Measurements from ENCODE around the gene CASP8AP2. TPM values are rescaled to one million over a fixed set of nuclear protein-coding genes. Genes with fewer than 3 reads are reported as not detected.
"Not testable (repeated sequence)": the region's sequence is repeated elsewhere in the genome, so short reads cannot be mapped to it uniquely, and the experiment has no call there.

CASP8AP2 gene
- total RNA-seq, 1 donor from 2014 or later = 40.9 TPM

- intact Hi-C loops (cut with micrococcal nuclease) = loop anchor here (1.0 to 10.0 kb wide), 7 partner anchors 10 to 768 kb away; partner anchors contain the start of genes CASP8AP2, LYRM2, MAP3K7 and UBE2J1
These were observed 10.1 kb upstream of the CASP8AP2 start, which contains the start of gene MDN1 for GRCh38 chr6:89819336-89820130. Gene MDN1, minus strand, starts transcription at chr6:89819794. Its CDS starts 187 bp downstream, at chr6:89819607.

- intact Hi-C loops (cut with micrococcal nuclease) = loop anchor here (5.0 to 10.0 kb wide), 4 partner anchors 259 to 864 kb away; partner anchors contain the start of genes PNRC1, RNGTT and UBE2J1
These were observed 3.6 kb upstream of the CASP8AP2 start for GRCh38 chr6:89826029-89826528.

GRCh38 chr6:89828475-89828987 is 1.1 kb upstream of the CASP8AP2 start:
- intact Hi-C loops (cut with micrococcal nuclease) = loop anchor here (2.0 to 10.0 kb wide), 6 partner anchors 32 to 866 kb away; partner anchors contain the start of genes PNRC1, RNGTT and UBE2J1

GRCh38 chr6:89828988-89829471 is 650 bp upstream of the CASP8AP2 start:
- intact Hi-C loops (cut with micrococcal nuclease) = loop anchor here (1.0 to 10.0 kb wide), 12 partner anchors 10 to 867 kb away; partner anchors contain the start of genes BACH2, LYRM2, MAP3K7 and MDN1

- intact Hi-C loops (cut with micrococcal nuclease) = no loop called here
These were observed 610 bp downstream of the CASP8AP2 start for GRCh38 chr6:89830170-89830809.

- intact Hi-C loops (cut with micrococcal nuclease) = loop anchor here (2.0 kb wide), 1 partner anchor 16 kb away; the partner anchor contains the start of gene MDN1
These were observed 5.5 kb downstream of the CASP8AP2 start for GRCh38 chr6:89834884-89835792.

GRCh38 chr6:89836639-89837222 is 7.1 kb downstream of the CASP8AP2 start:
- intact Hi-C loops (cut with micrococcal nuclease) = no loop called here

- intact Hi-C loops (cut with micrococcal nuclease) = no loop called here
These were observed 10.9 kb downstream of the CASP8AP2 start for GRCh38 chr6:89840538-89840937.

- intact Hi-C loops (cut with micrococcal nuclease) = no loop called here
These were observed 12.5 kb downstream of the CASP8AP2 start for GRCh38 chr6:89842228-89842627.

GRCh38 chr6:89843070-89843469 is 13.4 kb downstream of the CASP8AP2 start:
- intact Hi-C loops (cut with micrococcal nuclease) = no loop called here

GRCh38 chr6:89847513-89847912 is 17.8 kb downstream of the CASP8AP2 start:
- intact Hi-C loops (cut with micrococcal nuclease) = not testable (repeated sequence)

- intact Hi-C loops (cut with micrococcal nuclease) = no loop called here
These were observed 23.4 kb downstream of the CASP8AP2 start for GRCh38 chr6:89853068-89853467.

- intact Hi-C loops (cut with micrococcal nuclease) = no loop called here
These were observed 28.4 kb downstream of the CASP8AP2 start for GRCh38 chr6:89858041-89858440.

- intact Hi-C loops (cut with micrococcal nuclease) = loop anchor here (2.0 kb wide), 1 partner anchor 31 kb away; the partner anchor contains the start of gene CASP8AP2
These were observed 30.1 kb downstream of the CASP8AP2 start for GRCh38 chr6:89859744-89860143.

- intact Hi-C loops (cut with micrococcal nuclease) = no loop called here
These were observed 32.6 kb downstream of the CASP8AP2 start for GRCh38 chr6:89862273-89862672.

GRCh38 chr6:89862698-89863097 is 33.0 kb downstream of the CASP8AP2 start:
- intact Hi-C loops (cut with micrococcal nuclease) = no loop called here

- intact Hi-C loops (cut with micrococcal nuclease) = no loop called here
These were observed 36.5 kb downstream of the CASP8AP2 start for GRCh38 chr6:89866024-89866678.

- intact Hi-C loops (cut with micrococcal nuclease) = no loop called here
These were observed 44.0 kb downstream of the CASP8AP2 start for GRCh38 chr6:89873721-89874120.

GRCh38 chr6:89874438-89874837 is 44.8 kb downstream of the CASP8AP2 start:
- intact Hi-C loops (cut with micrococcal nuclease) = no loop called here
